Mesendoderm (in vitro differentiated cells): ENCODE measurements around the gene LMO2.
"Not testable (repeated sequence)": the region's sequence is repeated elsewhere in the genome, so short reads cannot be mapped to it uniquely, and the experiment has no call there.

Source experiments
- DNase-seq: peaks from one replicate; pipeline ENCODE4 v3.0.0; 2013
- H2AK5ac ChIP-seq: 2 replicates; pipeline ENCODE4 v1.6.1; 2013; ENCODE audit warnings: low read length, inconsistent platforms
- H2BK120ac ChIP-seq: 2 replicates; pipeline ENCODE4 v1.6.1; 2013; ENCODE audit warnings: low read depth, mild to moderate bottlenecking, low read length, moderate library complexity, mixed read lengths
- H2BK15ac ChIP-seq: replicated peaks from 2 replicates; pipeline ENCODE4 v1.6.1; 2013; ENCODE audit warnings: low read depth, mild to moderate bottlenecking, moderate library complexity
- H2BK5ac ChIP-seq: 2 replicates; pipeline ENCODE4 v1.6.1; 2013; ENCODE audit warnings: low read length, inconsistent platforms
- H3K18ac ChIP-seq: 2 replicates; pipeline ENCODE4 v1.6.1; 2013; ENCODE audit warnings: mild to moderate bottlenecking, low read length, mixed read lengths
- H3K23ac ChIP-seq: one replicate; pipeline ENCODE4 v1.6.1; 2013; ENCODE audit warnings: low read length
- H3K27ac ChIP-seq: 2 replicates; pipeline ENCODE4 v1.5.1; 2013; ENCODE audit warnings: low read depth, mild to moderate bottlenecking, inconsistent platforms, low read length, moderate library complexity
- H3K27me3 ChIP-seq: 2 replicates; pipeline ENCODE4 v1.6.1; 2013; ENCODE audit warnings: low read length, control low read depth, mild to moderate bottlenecking, inconsistent platforms; ENCODE audit not compliant: insufficient read depth, poor library complexity
- H3K36me3 ChIP-seq: 2 replicates; pipeline ENCODE4 v1.6.1; 2013; ENCODE audit warnings: low read length, inconsistent platforms; ENCODE audit not compliant: control insufficient read depth, insufficient read depth
- H3K4ac ChIP-seq: one replicate; pipeline ENCODE4 v1.6.1; 2013; ENCODE audit warnings: low read depth, mild to moderate bottlenecking, low read length, moderate library complexity
- H3K4me1 ChIP-seq: 2 replicates; pipeline ENCODE4 v1.6.1; 2013; ENCODE audit warnings: low read depth, low read length, inconsistent platforms; ENCODE audit not compliant: control insufficient read depth
- H3K4me2 ChIP-seq: 2 replicates; pipeline ENCODE4 v1.6.1; 2013; ENCODE audit warnings: low read length
- H3K4me3 ChIP-seq: 2 replicates; pipeline ENCODE4 v1.5.1; 2013; ENCODE audit warnings: mild to moderate bottlenecking, low read length
- H3K56ac ChIP-seq: one replicate; pipeline ENCODE4 v1.6.1; 2013; ENCODE audit warnings: low read length
- H3K79me1 ChIP-seq: 2 replicates; pipeline ENCODE4 v1.6.1; 2013; ENCODE audit warnings: low read length, inconsistent platforms
- H3K79me2 ChIP-seq: 2 replicates; pipeline ENCODE4 v1.6.1; 2013; ENCODE audit warnings: mild to moderate bottlenecking, low read length; ENCODE audit not compliant: control insufficient read depth, insufficient read depth
- H3K9ac ChIP-seq: 2 replicates; pipeline ENCODE4 v1.6.1; 2013; ENCODE audit warnings: low read length, inconsistent platforms
- H4K5ac ChIP-seq: one replicate; pipeline ENCODE4 v1.6.1; 2013; ENCODE audit warnings: low read length
- H4K8ac ChIP-seq: one replicate; pipeline ENCODE4 v1.6.1; 2013; ENCODE audit warnings: low read depth, mild to moderate bottlenecking, control low read depth, low read length, moderate library complexity
- WGBS: extraction: QIAGEN DNeasy Blood & Tissue Kit; methylation state at CpG from one replicate; pipeline ENCODE4 v1.1.7; 2013; ENCODE audit warnings: low lambda C conversion rate, missing lambda C conversion rate; ENCODE audit not compliant: insufficient coverage; ENCODE audit errors: extremely low coverage; 5-methylcytosine and 5-hydroxymethylcytosine counted together

Gene LMO2

GRCh38 chr11:33934450-33934849 lies 42.6 kb upstream of the LMO2 start:
- Histone ChIP-seq H3K27me3 (no peaks in the 10 kb centered on the region), H3K23ac (no peak overlapping the region), H4K8ac (no peak overlapping the region), H3K4me1 (peaks cover 3% of the 10 kb centered on the region), H2BK15ac (no peak overlapping the region), H2BK120ac (no peak overlapping the region), H3K27ac (no peak overlapping the region), H3K18ac (no peak overlapping the region), H3K56ac (no peak overlapping the region), H3K36me3 (no peaks in the 10 kb centered on the region), H3K79me1 (no peaks in the 10 kb centered on the region), H3K4me3 (no peak overlapping the region), H3K4me2 (no peak overlapping the region), H2AK5ac (no peak overlapping the region), H2BK5ac (no peak overlapping the region), H4K5ac (no peak overlapping the region), H3K9ac (no peak overlapping the region), H3K79me2 (no peaks in the 10 kb centered on the region), H3K4ac (no peak overlapping the region)
- WGBS: no CpG with 5 or more reads among the region's 3 CpGs
- no peak for DNase-seq

- no peak overlapping the region for H2BK15ac ChIP-seq
- no peak overlapping the region for H4K8ac ChIP-seq
- no peaks in the 10 kb centered on the region for H3K79me2 ChIP-seq
- peak overlapping the region; percentile 14 for H2AK5ac ChIP-seq
- no peak overlapping the region for H3K4me2 ChIP-seq
- H3K9ac ChIP-seq: no peak overlapping the region
- H3K27ac ChIP-seq: no peak overlapping the region
- no peak overlapping the region for H3K4me3 ChIP-seq
- no peak overlapping the region for H3K4ac ChIP-seq
- no peak overlapping the region for H2BK5ac ChIP-seq
- H3K27me3 ChIP-seq: no peaks in the 10 kb centered on the region
- H3K79me1 ChIP-seq: no peaks in the 10 kb centered on the region
- peaks cover 3% of the 10 kb centered on the region for H3K4me1 ChIP-seq
- no peaks in the 10 kb centered on the region for H3K36me3 ChIP-seq
- H2BK120ac ChIP-seq: no peak overlapping the region
- no peak overlapping the region for H4K5ac ChIP-seq
- DNase-seq: no peak
- no peak overlapping the region for H3K56ac ChIP-seq
- H3K18ac ChIP-seq: no peak overlapping the region
- WGBS: no CpG with 5 or more reads among the region's 1 CpG
- no peak overlapping the region for H3K23ac ChIP-seq
These were observed 41.7 kb upstream of the LMO2 start for GRCh38 chr11:33933602-33934001.

GRCh38 chr11:33932721-33933120 lies 40.8 kb upstream of the LMO2 start:
- H3K56ac ChIP-seq: no peak overlapping the region
- no peak for DNase-seq
- H2AK5ac ChIP-seq: no peak overlapping the region
- peaks cover 3% of the 10 kb centered on the region for H3K4me1 ChIP-seq
- no peaks in the 10 kb centered on the region for H3K36me3 ChIP-seq
- H4K8ac ChIP-seq: no peak overlapping the region
- H3K4me3 ChIP-seq: no peak overlapping the region
- no peak overlapping the region for H3K23ac ChIP-seq
- no peak overlapping the region for H2BK5ac ChIP-seq
- H4K5ac ChIP-seq: no peak overlapping the region
- no peak overlapping the region for H3K4me2 ChIP-seq
- no CpG with 5 or more reads among the region's 5 CpGs for WGBS
- no peak overlapping the region for H3K4ac ChIP-seq
- H3K79me1 ChIP-seq: no peaks in the 10 kb centered on the region
- no peaks in the 10 kb centered on the region for H3K27me3 ChIP-seq
- H3K9ac ChIP-seq: no peak overlapping the region
- H3K79me2 ChIP-seq: no peaks in the 10 kb centered on the region
- no peak overlapping the region for H3K27ac ChIP-seq
- H3K18ac ChIP-seq: no peak overlapping the region
- no peak overlapping the region for H2BK120ac ChIP-seq
- H2BK15ac ChIP-seq: no peak overlapping the region

DNA sequence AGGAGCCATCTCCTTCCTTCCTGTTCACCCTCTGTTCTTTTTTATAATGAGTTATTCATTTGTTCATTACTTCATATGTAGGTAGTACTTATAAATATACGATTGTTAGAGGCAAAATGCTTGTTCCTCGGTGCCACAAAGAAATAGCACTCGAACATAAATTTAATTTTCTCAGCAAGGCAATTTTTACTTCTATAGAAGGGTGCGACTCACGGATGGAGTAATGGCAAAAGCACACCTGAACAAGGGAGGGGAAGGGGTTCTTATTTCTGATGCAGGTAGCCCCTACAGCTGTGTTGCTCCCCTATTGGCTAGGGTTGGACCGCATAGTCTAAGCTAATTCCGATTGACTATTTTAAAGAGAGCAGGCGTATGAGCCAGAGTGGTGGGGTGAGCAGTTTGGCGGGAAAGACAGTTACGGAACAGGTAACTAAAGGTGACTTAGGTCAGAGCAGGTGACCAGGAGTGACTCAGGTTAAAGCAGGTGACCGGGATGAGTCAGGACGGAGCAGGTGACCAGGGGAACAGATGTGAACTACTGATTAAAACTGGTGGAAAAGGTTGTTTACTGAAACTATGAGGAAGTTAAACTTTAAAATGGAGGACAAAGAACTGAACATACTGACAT lies 40.0 kb upstream of the LMO2 start:
- not testable (repeated sequence) for H3K23ac ChIP-seq, H3K4ac ChIP-seq, H2BK15ac ChIP-seq, H4K8ac ChIP-seq, H4K5ac ChIP-seq, H3K27ac ChIP-seq, DNase-seq, H3K36me3 ChIP-seq, H3K27me3 ChIP-seq, H2BK120ac ChIP-seq, H3K4me3 ChIP-seq, H3K18ac ChIP-seq, H3K79me1 ChIP-seq, H3K4me2 ChIP-seq, H3K9ac ChIP-seq, H3K4me1 ChIP-seq, H2BK5ac ChIP-seq, H2AK5ac ChIP-seq, H3K56ac ChIP-seq, H3K79me2 ChIP-seq
- WGBS: no CpG with 5 or more reads among the region's 12 CpGs

DNA sequence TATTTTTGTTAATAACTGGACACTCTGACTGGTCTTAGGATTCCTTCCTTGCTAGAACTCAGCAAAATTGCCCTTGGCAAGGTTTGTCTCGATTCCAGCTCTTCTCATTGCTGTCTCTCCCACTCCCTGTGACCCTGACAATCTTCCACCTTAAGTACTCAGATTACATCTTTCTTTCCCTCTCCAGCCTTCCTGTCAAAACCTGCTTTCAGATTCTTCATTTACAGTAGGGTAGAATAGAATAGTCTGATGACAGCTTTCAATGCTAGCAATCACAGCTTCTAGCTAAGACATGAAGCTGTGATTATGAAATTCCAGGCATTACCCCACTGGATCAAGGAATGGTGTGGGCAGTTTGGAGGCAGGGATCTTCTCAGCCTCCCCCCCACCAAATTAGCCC lies 39.2 kb upstream of the LMO2 start:
- H4K5ac ChIP-seq: no peak overlapping the region
- H3K27ac ChIP-seq: no peak overlapping the region
- H3K4me3 ChIP-seq: no peak overlapping the region
- no peaks in the 10 kb centered on the region for H3K79me2 ChIP-seq
- H4K8ac ChIP-seq: no peak overlapping the region
- H3K36me3 ChIP-seq: no peaks in the 10 kb centered on the region
- no peak overlapping the region for H3K18ac ChIP-seq
- no peak overlapping the region for H2BK120ac ChIP-seq
- no peak overlapping the region for H2BK5ac ChIP-seq
- no peak overlapping the region for H2BK15ac ChIP-seq
- H3K4me2 ChIP-seq: no peak overlapping the region
- no peak overlapping the region for H3K56ac ChIP-seq
- H3K4me1 ChIP-seq: peaks cover 3% of the 10 kb centered on the region
- no peaks in the 10 kb centered on the region for H3K27me3 ChIP-seq
- WGBS: no CpG with 5 or more reads among the region's 1 CpG
- H2AK5ac ChIP-seq: no peak overlapping the region
- no peak overlapping the region for H3K4ac ChIP-seq
- no peak overlapping the region for H3K23ac ChIP-seq
- no peaks in the 10 kb centered on the region for H3K79me1 ChIP-seq
- no peak overlapping the region for H3K9ac ChIP-seq
- DNase-seq: no peak

DNA sequence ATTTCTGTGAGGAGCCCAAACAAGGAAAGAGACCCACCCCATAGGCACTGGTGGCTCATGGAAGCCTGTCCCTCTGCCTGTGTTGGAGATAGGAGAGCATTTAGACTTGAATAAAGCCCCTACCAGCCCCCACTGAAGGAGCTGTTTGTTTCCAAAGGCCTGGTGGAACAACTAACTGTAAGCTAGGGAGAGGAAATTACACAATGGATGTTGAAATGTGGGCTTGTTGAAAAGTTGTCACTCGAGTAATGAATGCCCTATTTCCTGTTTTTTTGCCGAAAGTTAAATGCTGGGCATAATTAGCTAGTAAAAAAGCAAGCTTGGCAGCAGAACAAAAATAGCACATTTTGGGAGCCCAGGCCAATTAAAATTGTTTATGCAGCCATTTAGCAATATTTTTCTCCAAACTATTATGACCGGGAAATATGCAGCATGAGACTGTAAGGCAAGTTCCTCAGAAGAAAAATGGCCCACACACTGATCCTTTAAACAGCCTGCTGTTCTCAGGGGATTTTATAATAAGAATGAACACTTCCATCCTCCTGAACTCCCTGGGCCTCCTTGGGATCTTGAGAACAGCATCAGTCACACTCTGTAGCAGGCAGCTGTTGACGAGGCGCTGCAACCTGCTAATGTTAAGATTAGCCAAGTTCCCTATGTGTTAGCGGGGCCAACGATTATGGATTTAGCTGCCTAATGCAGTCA lies 38.6 kb upstream of the LMO2 start:
- Histone ChIP-seq H2BK15ac (no peak overlapping the region), H3K4me2 (no peak overlapping the region), H3K79me1 (no peaks in the 10 kb centered on the region), H2AK5ac (no peak overlapping the region), H3K18ac (no peak overlapping the region), H3K27ac (no peak overlapping the region), H3K9ac (no peak overlapping the region), H3K56ac (peak overlapping the region; percentile 28), H2BK5ac (no peak overlapping the region), H2BK120ac (no peak overlapping the region), H3K79me2 (no peaks in the 10 kb centered on the region), H4K5ac (no peak overlapping the region), H3K36me3 (no peaks in the 10 kb centered on the region), H3K27me3 (no peaks in the 10 kb centered on the region), H3K23ac (no peak overlapping the region), H3K4me3 (no peak overlapping the region), H3K4ac (no peak overlapping the region), H4K8ac (no peak overlapping the region), H3K4me1 (peaks cover 3% of the 10 kb centered on the region)
- DNase-seq: no peak
- WGBS: no CpG with 5 or more reads among the region's 7 CpGs
